K562 (cell line): ENCODE data around the gene PRKAR2B. TPM values are rescaled to one million over a fixed set of nuclear protein-coding genes. Genes with fewer than 3 reads are reported as not detected.

Source experiments
- ARID1B ChIP-seq: fragments of 450-650 bp; IDR thresholded peaks from 2 replicates; pipeline ENCODE4 v1.6.1; 2016; ENCODE audit warnings: antibody characterized with exemption, mild to moderate bottlenecking, inconsistent platforms
- ATF7 ChIP-seq: fragments of 450-650 bp; IDR thresholded peaks from 2 replicates; pipeline ENCODE4 v1.7.1; 2014; ENCODE audit warnings: mild to moderate bottlenecking, moderate library complexity
- BACH1 ChIP-seq: fragments of 200-800 bp; sonication (Bioruptor generic); IDR thresholded peaks from 2 replicates; pipeline ENCODE4 v1.6.1; 2016; ENCODE audit warnings: missing genetic modification characterization, missing compliant biosample characterization
- C11orf30 ChIP-seq: fragments of 450-650 bp; IDR thresholded peaks from 2 replicates; pipeline ENCODE4 v1.6.1; 2016; ENCODE audit warnings: low read depth, mild to moderate bottlenecking
- CBFA2T3 ChIP-seq: fragments of 450-650 bp; IDR thresholded peaks from 2 replicates; pipeline ENCODE4 v1.6.1; 2017
- CEBPG ChIP-seq, 3 experiments: fragments of 200-800 bp in 1 of 3; sonication (Bioruptor generic) in 1 of 3; sonication (generic) in 1 of 3; formaldehyde crosslinking in 1 of 3; IDR thresholded peaks in 2 of 3; conservative IDR thresholded peaks in 1 of 3; 2 replicates each; pipeline versions ENCODE4 v1.6.1 to v1.8.0; 2016 to 2022; ENCODE audit warnings: missing compliant biosample characterization in 2 of 3, missing genetic modification characterization in 2 of 3, mild to moderate bottlenecking in 1 of 3, missing genetic modification reagents in 1 of 3
- CTBP1 ChIP-seq: fragments of 450-650 bp; IDR thresholded peaks from 2 replicates; pipeline ENCODE4 v1.6.1; 2016; ENCODE audit warnings: borderline replicate concordance
- FOXJ3 ChIP-seq: sonication (generic); formaldehyde crosslinking; IDR thresholded peaks from 2 replicates; pipeline ENCODE4 v1.4.0; 2020; ENCODE audit warnings: mild to moderate bottlenecking, missing genetic modification reagents
- FOXM1 ChIP-seq, 2 experiments: fragments of 450-650 bp in 1 of 2; sonication (generic) in 1 of 2; formaldehyde crosslinking in 1 of 2; IDR thresholded peaks; 2 replicates each; pipeline versions ENCODE4 v1.6.1 to v1.9.0; 2017 to 2022; ENCODE audit warnings: low read depth in 2 of 2, mild to moderate bottlenecking in 2 of 2, missing genetic modification reagents in 1 of 2, moderate library complexity in 1 of 2
- KAT8 ChIP-seq: fragments of 450-650 bp; IDR thresholded peaks from 2 replicates; pipeline ENCODE4 v1.6.1; 2016; ENCODE audit warnings: low read depth, mild to moderate bottlenecking
- KDM2B ChIP-seq: fragments of 250-450 bp; sonication (Bioruptor Pico); IDR thresholded peaks from 2 replicates; pipeline ENCODE4 v1.8.0; 2021; ENCODE audit warnings: mild to moderate bottlenecking, moderate library complexity
- KLF10 ChIP-seq: fragments of 250-450 bp; sonication (Bioruptor Pico); IDR thresholded peaks from 2 replicates; pipeline ENCODE4 v1.6.1; 2021; ENCODE audit warnings: matching md5 sums
- L3MBTL2 ChIP-seq: fragments of 450-650 bp; IDR thresholded peaks from 2 replicates; pipeline ENCODE4 v1.6.1; 2016; ENCODE audit warnings: mild to moderate bottlenecking, moderate library complexity
- MAX ChIP-seq: sonication (generic); formaldehyde crosslinking; IDR thresholded peaks from 2 replicates; pipeline ENCODE4 v1.9.0; 2022; ENCODE audit warnings: mild to moderate bottlenecking, missing genetic modification reagents
- MBD2 ChIP-seq: sonication (generic); IDR thresholded peaks from 2 replicates; pipeline ENCODE4 v1.6.1; 2016; ENCODE audit warnings: low read depth, borderline replicate concordance
- MCM2 ChIP-seq: fragments of 450-650 bp; IDR thresholded peaks from 2 replicates; pipeline ENCODE4 v1.6.1; 2017; ENCODE audit warnings: low read depth, mild to moderate bottlenecking
- NRF1 ChIP-seq, 2 experiments: fragments of 450-650 bp; IDR thresholded peaks in 1 of 2; conservative IDR thresholded peaks in 1 of 2; 2 replicates each; pipeline ENCODE4 v1.6.1; 2014; ENCODE audit warnings: mild to moderate bottlenecking in 2 of 2
- SMARCE1 ChIP-seq: fragments of 450-650 bp; IDR thresholded peaks from 2 replicates; pipeline ENCODE4 v1.7.1; 2016; ENCODE audit warnings: mild to moderate bottlenecking
- STAT5A ChIP-seq: IDR thresholded peaks from 2 replicates; pipeline ENCODE4 v1.6.1; 2012; ENCODE audit warnings: low read length, inconsistent platforms, borderline replicate concordance
- TEAD4 ChIP-seq, 2 experiments: sonication (generic) in 1 of 2; formaldehyde crosslinking in 1 of 2; IDR thresholded peaks; 2 replicates each; pipeline versions ENCODE4 v1.6.1 to v1.8.0; 2012 to 2022; ENCODE audit warnings: borderline replicate concordance in 1 of 2, inconsistent platforms in 1 of 2, low read length in 1 of 2, mild to moderate bottlenecking in 1 of 2, missing genetic modification reagents in 1 of 2
- TRIM24 ChIP-seq, 2 experiments: fragments of 450-650 bp; IDR thresholded peaks; 2 replicates each; pipeline ENCODE4 v1.6.1; 2016
- TRIM28 ChIP-seq: fragments of 450-650 bp; IDR thresholded peaks from 2 replicates; pipeline ENCODE4 v1.6.1; 2017
- ZNF384 ChIP-seq: IDR thresholded peaks from 2 replicates; pipeline ENCODE4 v1.6.1; 2012; ENCODE audit warnings: low read depth, low read length, improper control_type of control experiment
- polyA plus RNA-seq, 8 experiments: library from polyadenylated mRNA; depleted of rRNA in 4 of 8; stranded (reverse) in 5 of 8; unstranded in 3 of 8; fragments of >200 nt; fragmentation: Nextera tagmentation in 2 of 8; fragmentation: Illumina TruSeq in 1 of 8; extraction: Ambion mirVana in 2 of 8; extraction: Trizol in 1 of 8; gene quantifications; 2 replicates each; pipeline versions ENCODE4 v1.2.1 to v1.2.3, GENCODE V29; 2011 to 2014; ENCODE audit warnings: inconsistent platforms in 1 of 8, missing spikeins in 1 of 8
- total RNA-seq, 7 experiments: library from RNA; depleted of rRNA in 6 of 7; stranded (reverse); fragments of >200 nt in 6 of 7; fragmentation: Illumina TruSeq in 2 of 7; extraction: Trizol in 2 of 7; gene quantifications; 2 replicates each; pipeline versions ENCODE4 v1.2.1 to v1.2.3, GENCODE V29; 2011 to 2021; ENCODE audit warnings: low replicate concordance in 1 of 7
- TF ChIP-seq, protein P1 (sequence below), 2 experiments: fragments of 450-650 bp; conservative IDR thresholded peaks; 2 replicates each; pipeline ENCODE4 v1.6.1; 2017; ENCODE audit warnings: mild to moderate bottlenecking in 2 of 2, moderate library complexity in 2 of 2
- TF ChIP-seq, protein P2 (sequence below): fragments of 250-450 bp; sonication (Bioruptor Pico); IDR thresholded peaks from 2 replicates; pipeline ENCODE4 v1.8.0; 2022; ENCODE audit warnings: inconsistent platforms, mild to moderate bottlenecking, moderate library complexity, borderline replicate concordance

Gene PRKAR2B
- total and polyA plus RNA-seq, 9 of the 15 experiments (the other 6 are each of a cell fraction or from before 2014, with no cell fraction given), result 59.0 to 173 (median 129) TPM

DNA sequence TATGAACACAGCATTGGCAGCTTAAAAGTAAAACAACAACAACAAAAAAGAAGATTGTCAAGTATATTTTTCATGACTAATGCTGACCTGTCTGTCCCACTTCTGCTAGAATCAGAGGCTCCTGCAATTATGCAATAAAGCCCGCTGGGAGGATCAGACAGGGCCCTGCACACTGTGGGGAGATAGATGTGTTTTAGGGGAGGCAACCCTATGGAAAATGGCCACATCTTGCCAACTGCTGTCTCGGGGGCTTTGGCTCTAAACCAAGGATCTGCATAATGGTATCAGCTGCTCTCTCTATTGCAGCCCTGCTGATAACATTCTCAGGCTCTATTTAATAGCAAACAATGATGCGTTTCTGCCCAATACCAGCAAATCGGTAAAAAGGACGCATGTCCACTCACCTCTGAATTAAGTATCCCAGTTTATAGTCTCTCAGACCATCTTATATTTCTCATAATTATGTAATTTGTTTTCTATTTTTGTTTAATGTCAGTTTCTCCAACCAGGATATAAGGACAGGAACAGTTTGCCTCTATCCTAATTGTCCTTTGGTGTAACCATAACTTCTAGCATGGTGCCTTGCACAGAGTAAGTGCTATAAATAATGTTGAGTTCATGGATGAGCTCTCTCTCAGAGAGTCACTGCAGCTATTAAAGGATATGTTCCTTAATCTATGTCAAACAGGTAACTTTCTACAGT lies 15.3 kb upstream of the PRKAR2B start (continued):
- TF ChIP-seq ARID1B (peak; percentile 29; the same call in 1 of the 2 replicates), MCM2 (no peak), TEAD4 (IDR thresholded peaks at IDR 0.05; ENCODE audit: low read length) (peak; percentile 43; the same call in 1 of the 2 replicates), TEAD4 (CRISPR knock-in tag; IDR thresholded peaks at IDR 0.05; ENCODE audit: borderline replicate concordance) (no peak), STAT5A (no peak), L3MBTL2 (no peak), SMARCE1 (peak; percentile 50), NRF1 (conservative IDR thresholded peaks at IDR 0.05 in 1 of 2, IDR thresholded peaks at IDR 0.05 in 1 of 2) (0 out of 4 replicates have a peak, but pooled peaks of 1 of the 2 experiments have one; percentile 17), ZNF384 (no peak), CBFA2T3 (peak; percentile 34; the same call in 1 of the 2 replicates), KDM2B (CRISPR knock-in tag) (no peak), MAX (CRISPR knock-in tag) (no peak), CEBPG (CRISPR knock-in tag; IDR thresholded peaks at IDR 0.05) (peak; percentile 81), CEBPG (tag; conservative IDR thresholded peaks at IDR 0.05 in 1 of 2, IDR thresholded peaks at IDR 0.05 in 1 of 2) (peak; percentile 83 to 93), KAT8 (no peak), TRIM24 (IDR thresholded peaks at IDR 0.05) (0 out of 4 replicates have a peak, but pooled peaks of 1 of the 2 experiments have one; percentile 15), FOXJ3 (CRISPR knock-in tag) (no peak), TRIM28 (peak; percentile 29; the same call in 1 of the 2 replicates), MBD2 (no peak), C11orf30 (peak; percentile 51; the same call in 1 of the 2 replicates), BACH1 (tag) (peak; percentile 65; the same call in 1 of the 2 replicates), FOXM1 (IDR thresholded peaks at IDR 0.05; ENCODE audit: low read depth) (peak; percentile 8; the same call in 1 of the 2 replicates), FOXM1 (CRISPR knock-in tag; IDR thresholded peaks at IDR 0.05; ENCODE audit: low read depth) (no peak), CTBP1 (0 out of 2 replicates have a peak, but pooled peaks have one; percentile 37), KLF10 (CRISPR knock-in tag) (no peak), ATF7 (peak; percentile 60; the same call in 1 of the 2 replicates)
- TF ChIP-seq, protein P1, sequence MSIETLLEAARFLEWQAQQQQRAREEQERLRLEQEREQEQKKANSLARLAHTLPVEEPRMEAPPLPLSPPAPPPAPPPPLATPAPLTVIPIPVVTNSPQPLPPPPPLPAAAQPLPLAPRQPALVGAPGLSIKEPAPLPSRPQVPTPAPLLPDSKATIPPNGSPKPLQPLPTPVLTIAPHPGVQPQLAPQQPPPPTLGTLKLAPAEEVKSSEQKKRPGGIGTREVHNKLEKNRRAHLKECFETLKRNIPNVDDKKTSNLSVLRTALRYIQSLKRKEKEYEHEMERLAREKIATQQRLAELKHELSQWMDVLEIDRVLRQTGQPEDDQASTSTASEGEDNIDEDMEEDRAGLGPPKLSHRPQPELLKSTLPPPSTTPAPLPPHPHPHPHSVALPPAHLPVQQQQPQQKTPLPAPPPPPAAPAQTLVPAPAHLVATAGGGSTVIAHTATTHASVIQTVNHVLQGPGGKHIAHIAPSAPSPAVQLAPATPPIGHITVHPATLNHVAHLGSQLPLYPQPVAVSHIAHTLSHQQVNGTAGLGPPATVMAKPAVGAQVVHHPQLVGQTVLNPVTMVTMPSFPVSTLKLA (conservative IDR thresholded peaks at IDR 0.05), result peak in 1 of 2 experiments; percentile 33; a peak in 1 of 4 replicates
- TF ChIP-seq, protein P2, sequence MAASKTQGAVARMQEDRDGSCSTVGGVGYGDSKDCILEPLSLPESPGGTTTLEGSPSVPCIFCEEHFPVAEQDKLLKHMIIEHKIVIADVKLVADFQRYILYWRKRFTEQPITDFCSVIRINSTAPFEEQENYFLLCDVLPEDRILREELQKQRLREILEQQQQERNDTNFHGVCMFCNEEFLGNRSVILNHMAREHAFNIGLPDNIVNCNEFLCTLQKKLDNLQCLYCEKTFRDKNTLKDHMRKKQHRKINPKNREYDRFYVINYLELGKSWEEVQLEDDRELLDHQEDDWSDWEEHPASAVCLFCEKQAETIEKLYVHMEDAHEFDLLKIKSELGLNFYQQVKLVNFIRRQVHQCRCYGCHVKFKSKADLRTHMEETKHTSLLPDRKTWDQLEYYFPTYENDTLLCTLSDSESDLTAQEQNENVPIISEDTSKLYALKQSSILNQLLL (CRISPR knock-in tag), result no peak
